Endothelial cell of umbilical vein (primary cell): ENCODE measurements around the gene OARD1. TPM values are rescaled to one million over a fixed set of nuclear protein-coding genes. Genes with fewer than 3 reads are reported as not detected.

ENCODE experiments used
- BruUV-seq: library from RNA; stranded (reverse); fragments of 400-500 nt; replicated peaks from 2 replicates; lab custom pipeline; 2021; lab: Mats Ljungman, UMichigan
- CTCF ChIA-PET: fragments of 300-600, 350-600 bp; sonication (Branson Sonifier 250); formaldehyde crosslinking; loops from one replicate; lab custom pipeline; 2021; ENCODE audit warnings: antibody characterized with exemption, inconsistent platforms; lab: Charles Lee
- POLR2A ChIA-PET: fragments of 300-600, 350-600 bp; sonication (Branson Sonifier 250); formaldehyde crosslinking; loops from one replicate; lab custom pipeline; 2021; ENCODE audit warnings: antibody characterized with exemption, inconsistent platforms; lab: Charles Lee
- DNase-seq: peaks from one replicate; pipeline ENCODE4 v3.0.0-alpha.2; 2011; ENCODE audit warnings: low read depth, low spot score
- FAIRE-seq: peaks from 2 replicates; lab custom pipeline; 2011; peaks lifted over from hg19 to GRCh38; lab: Jason Lieb, UNC
- H2AFZ ChIP-seq: 2 replicates; pipeline ENCODE4 v1.6.0; 2012; ENCODE audit warnings: low read depth, low read length, control low read depth, inconsistent platforms
- H3K27ac ChIP-seq: 2 replicates; pipeline ENCODE4 v1.5.1; 2011; ENCODE audit warnings: low read depth, mild to moderate bottlenecking, control low read depth, low read length, moderate library complexity; ENCODE audit not compliant: insufficient read depth
- H3K27me3 ChIP-seq, 2 experiments: 2 replicates each; pipeline versions ENCODE4 v1.6.0 to v1.6.1; 2011; ENCODE audit warnings: low read length in 2 of 2, mixed read lengths in 1 of 2; ENCODE audit not compliant: control insufficient read depth in 2 of 2, insufficient read depth in 2 of 2
- H3K36me3 ChIP-seq, 2 experiments: 2 replicates in 1 of 2; 3 replicates in 1 of 2; pipeline ENCODE4 v1.5.1; 2011; ENCODE audit warnings: low read length in 2 of 2, mild to moderate bottlenecking in 1 of 2, moderate library complexity in 1 of 2; ENCODE audit not compliant: control insufficient read depth in 2 of 2, insufficient read depth in 2 of 2; ENCODE audit errors: extremely low read depth in 1 of 2
- H3K4me1 ChIP-seq: 3 replicates; pipeline ENCODE4 v1.5.1; 2011; ENCODE audit warnings: mild to moderate bottlenecking, low read length; ENCODE audit not compliant: control insufficient read depth, insufficient read depth; ENCODE audit errors: extremely low read depth
- H3K4me2 ChIP-seq: 2 replicates; pipeline ENCODE4 v1.6.1; 2011; ENCODE audit warnings: low read length, control low read depth, mixed read lengths; ENCODE audit not compliant: insufficient read depth
- H3K4me3 ChIP-seq, 3 experiments: fragments of 200-600 bp in 1 of 3; sonication (generic), shearing (Covaris generic) in 1 of 3; replicated peaks in 1 of 3; 2 replicates each; pipeline ENCODE4 v1.5.1; 2011 to 2016; ENCODE audit warnings: control low read depth in 3 of 3, low read length in 3 of 3, mild to moderate bottlenecking in 2 of 3, inconsistent platforms in 1 of 3, low read depth in 1 of 3, moderate library complexity in 1 of 3; ENCODE audit not compliant: insufficient read depth in 1 of 3
- H3K79me2 ChIP-seq: 2 replicates; pipeline ENCODE4 v1.6.0; 2012; ENCODE audit warnings: low read length, inconsistent platforms; ENCODE audit not compliant: control insufficient read depth, insufficient read depth
- H3K9ac ChIP-seq: replicated peaks from 2 replicates; pipeline ENCODE3; 2011; ENCODE audit warnings: low read length, control low read depth; ENCODE audit not compliant: insufficient read depth; ENCODE audit errors: extremely low read depth
- H3K9me1 ChIP-seq: replicated peaks from 3 replicates; pipeline ENCODE4 v1.6.0; 2011; ENCODE audit warnings: mild to moderate bottlenecking, low read length; ENCODE audit not compliant: control insufficient read depth, insufficient read depth; ENCODE audit errors: extremely low read depth
- H3K9me3 ChIP-seq: replicated peaks from 2 replicates; pipeline ENCODE4 v1.5.1; 2012; ENCODE audit warnings: low read length, inconsistent platforms; ENCODE audit not compliant: control insufficient read depth, insufficient read depth
- H4K20me1 ChIP-seq: replicated peaks from 2 replicates; pipeline ENCODE3; 2011; ENCODE audit warnings: mild to moderate bottlenecking, low read length; ENCODE audit not compliant: control insufficient read depth, insufficient read depth; ENCODE audit errors: extremely low read depth
- EZH2 ChIP-seq: IDR thresholded peaks from 2 replicates; pipeline ENCODE4 v1.6.1; 2012; ENCODE audit warnings: borderline replicate concordance, low read depth, mild to moderate bottlenecking, moderate library complexity, low read length, inconsistent platforms; ENCODE audit not compliant: severe bottlenecking
- FOS ChIP-seq: IDR thresholded peaks from 2 replicates; pipeline ENCODE4 v1.6.1; 2011; ENCODE audit warnings: mild to moderate bottlenecking, low read length, moderate library complexity, borderline replicate concordance; ENCODE audit not compliant: insufficient read depth
- GATA2 ChIP-seq: IDR thresholded peaks from 2 replicates; pipeline ENCODE4 v1.7.0; 2011; ENCODE audit warnings: low read depth, mild to moderate bottlenecking, moderate library complexity, mixed read lengths, low read length; ENCODE audit not compliant: insufficient read length, insufficient read depth
- JUN ChIP-seq: IDR thresholded peaks from 2 replicates; pipeline ENCODE4 v1.6.1; 2011; ENCODE audit warnings: borderline replicate concordance, low read depth; ENCODE audit not compliant: insufficient read length, insufficient read depth
- MYC ChIP-seq: IDR thresholded peaks from one replicate; pipeline ENCODE4 v1.6.1; 2011; ENCODE audit warnings: mild to moderate bottlenecking, low read depth, low read length
- POLR2A ChIP-seq: IDR thresholded peaks from 2 replicates; pipeline ENCODE4 v1.6.1; 2012; ENCODE audit warnings: low read depth, mild to moderate bottlenecking, control low read depth, low read length
- POLR2AphosphoS5 ChIP-seq: IDR thresholded peaks from 2 replicates; pipeline ENCODE4 v1.6.1; 2012; ENCODE audit warnings: low read depth, mild to moderate bottlenecking, control low read depth, low read length, moderate library complexity; ENCODE audit not compliant: insufficient read depth
- dilution Hi-C: fragments of 300-500 bp; cut with MboI; formaldehyde crosslinking; loops from one replicate; pipeline ENCODE4 v1.15.0; 2019; ENCODE audit warnings: low sequenced_read_pairs; ENCODE audit not compliant: extremely low pct_ligation_motif_present
- intact Hi-C: fragments of 100-400 bp; cut with micrococcal nuclease; formaldehyde crosslinking; loops from one replicate; pipeline ENCODE4 v1.10.0; 2022
- polyA plus RNA-seq, 4 experiments: library from polyadenylated mRNA; depleted of rRNA in 3 of 4; stranded (reverse) in 3 of 4; unstranded in 1 of 4; fragments of >200 nt; gene quantifications; 2 replicates each; pipeline versions ENCODE4 v1.2.1 to v1.2.3, GENCODE V29; 2011 to 2012; ENCODE audit warnings: missing spikeins in 1 of 4
- total RNA-seq: library from RNA; stranded (reverse); gene quantifications from 2 replicates; pipeline ENCODE4 v1.2.3, GENCODE V29; 2021
- TF ChIP-seq, protein P1 (sequence below), 2 donors: IDR thresholded peaks; 1 replicate in 1 of 2; 2 replicates in 1 of 2; pipeline ENCODE4 v1.5.1; 2011; ENCODE audit warnings: low read length in 2 of 2, mild to moderate bottlenecking in 2 of 2, moderate library complexity in 2 of 2, control low read depth in 1 of 2, inconsistent platforms in 1 of 2, low read depth in 1 of 2; ENCODE audit not compliant: insufficient read depth in 1 of 2; ENCODE audit errors: extremely low read depth in 1 of 2
- TF ChIP-seq, protein P2 (sequence below): IDR thresholded peaks from 2 replicates; pipeline ENCODE4 v1.6.1; 2011; ENCODE audit not compliant: insufficient read depth, insufficient read length

Gene OARD1
- total and polyA plus RNA-seq, 2 donors (not counting 3 experiments of a cell fraction or from before 2014, with no cell fraction given): 5.2 to 13.0 TPM

DNA sequence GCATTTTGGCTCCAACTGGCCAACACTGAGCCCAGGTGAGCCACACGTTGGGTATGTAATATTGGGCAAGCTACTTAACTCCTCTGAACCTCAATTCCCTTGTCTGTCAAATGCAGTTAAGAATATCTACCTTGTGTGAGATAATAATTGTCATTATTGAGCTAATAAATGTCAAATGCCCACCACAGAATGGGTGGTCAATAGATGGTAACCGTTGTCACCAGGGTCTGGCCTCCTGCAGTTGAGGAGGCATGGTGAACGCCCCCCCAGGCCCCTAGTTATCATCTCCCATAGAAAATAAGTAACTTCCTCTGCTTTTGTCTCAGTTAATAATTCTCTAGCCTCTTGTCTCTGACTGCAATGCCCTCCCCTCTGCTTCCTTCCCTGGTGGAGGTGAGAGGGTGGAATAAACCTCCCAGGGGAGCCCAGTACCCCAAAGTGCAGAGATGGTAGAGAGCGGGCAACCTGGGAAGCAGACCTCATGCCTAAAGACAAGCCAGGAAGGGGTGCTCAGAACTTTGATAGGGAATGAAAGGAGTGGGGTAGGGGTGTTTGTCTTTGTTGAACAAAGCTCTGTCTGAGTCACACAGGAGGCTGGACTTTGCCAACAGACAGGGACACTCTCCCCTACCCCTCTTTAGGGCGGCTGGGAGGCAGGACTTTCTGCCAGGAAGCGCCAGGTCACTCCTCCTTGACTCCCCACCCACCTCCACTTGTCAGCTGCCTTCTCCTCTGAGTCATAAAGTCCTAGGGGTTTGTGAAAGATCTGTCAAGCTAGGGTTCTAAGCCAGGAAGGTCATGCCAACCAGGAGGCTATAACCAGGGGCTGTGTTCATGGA lies 31.8 kb downstream of the OARD1 start:
- ChIA-PET POLR2A (no interaction called here), CTCF (interaction anchor here (1.3 to 3.0 kb wide), 11 partner anchors 9 to 497 kb away, joined by 3 to 22 read pairs (median 10); no protein-coding TSS in a partner anchor)
- Histone ChIP-seq H2AFZ (no peak overlapping the region), H3K9ac (no peak overlapping the region), H3K4me3 (no peak overlapping the region), H3K4me1 (peaks cover 2% of the 10 kb centered on the region), H3K27ac (no peak overlapping the region), H3K9me1 (no peaks in the 10 kb centered on the region), H4K20me1 (no peaks in the 10 kb centered on the region), H3K27me3 (peaks cover 0 to 2% of the 10 kb centered on the region in 2 experiments), H3K9me3 (no peaks in the 10 kb centered on the region), H3K79me2 (no peaks in the 10 kb centered on the region), H3K36me3 (no peaks in the 10 kb centered on the region), H3K4me2 (no peak overlapping the region)
- dilution Hi-C loops: no loop called here
- DNase-seq (no peak), FAIRE-seq (no peak)
- no TSS peak for BruUV-seq
- TF ChIP-seq JUN: no peak
- TF ChIP-seq POLR2AphosphoS5: no peak
- no peak for TF ChIP-seq POLR2A
- TF ChIP-seq, protein P1, sequence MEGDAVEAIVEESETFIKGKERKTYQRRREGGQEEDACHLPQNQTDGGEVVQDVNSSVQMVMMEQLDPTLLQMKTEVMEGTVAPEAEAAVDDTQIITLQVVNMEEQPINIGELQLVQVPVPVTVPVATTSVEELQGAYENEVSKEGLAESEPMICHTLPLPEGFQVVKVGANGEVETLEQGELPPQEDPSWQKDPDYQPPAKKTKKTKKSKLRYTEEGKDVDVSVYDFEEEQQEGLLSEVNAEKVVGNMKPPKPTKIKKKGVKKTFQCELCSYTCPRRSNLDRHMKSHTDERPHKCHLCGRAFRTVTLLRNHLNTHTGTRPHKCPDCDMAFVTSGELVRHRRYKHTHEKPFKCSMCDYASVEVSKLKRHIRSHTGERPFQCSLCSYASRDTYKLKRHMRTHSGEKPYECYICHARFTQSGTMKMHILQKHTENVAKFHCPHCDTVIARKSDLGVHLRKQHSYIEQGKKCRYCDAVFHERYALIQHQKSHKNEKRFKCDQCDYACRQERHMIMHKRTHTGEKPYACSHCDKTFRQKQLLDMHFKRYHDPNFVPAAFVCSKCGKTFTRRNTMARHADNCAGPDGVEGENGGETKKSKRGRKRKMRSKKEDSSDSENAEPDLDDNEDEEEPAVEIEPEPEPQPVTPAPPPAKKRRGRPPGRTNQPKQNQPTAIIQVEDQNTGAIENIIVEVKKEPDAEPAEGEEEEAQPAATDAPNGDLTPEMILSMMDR (IDR thresholded peaks at IDR 0.05; ENCODE audit: extremely low read depth in 1 of 2, insufficient read depth in 1 of 2, low read depth in 1 of 2, low read length in 2 of 2): no peak
- no peak for TF ChIP-seq EZH2
- TF ChIP-seq, protein P2, sequence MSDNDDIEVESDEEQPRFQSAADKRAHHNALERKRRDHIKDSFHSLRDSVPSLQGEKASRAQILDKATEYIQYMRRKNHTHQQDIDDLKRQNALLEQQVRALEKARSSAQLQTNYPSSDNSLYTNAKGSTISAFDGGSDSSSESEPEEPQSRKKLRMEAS: no peak
- TF ChIP-seq FOS: no peak
- no peak for TF ChIP-seq GATA2
- no peak for TF ChIP-seq MYC
- intact Hi-C loops: no loop called here
